ENCODE results near the gene EXOSC3.
"Not testable (repeated sequence)": the region's sequence is repeated elsewhere in the genome, so short reads cannot be mapped to it uniquely, and the experiment has no call there.

The EXOSC3 gene

DNA sequence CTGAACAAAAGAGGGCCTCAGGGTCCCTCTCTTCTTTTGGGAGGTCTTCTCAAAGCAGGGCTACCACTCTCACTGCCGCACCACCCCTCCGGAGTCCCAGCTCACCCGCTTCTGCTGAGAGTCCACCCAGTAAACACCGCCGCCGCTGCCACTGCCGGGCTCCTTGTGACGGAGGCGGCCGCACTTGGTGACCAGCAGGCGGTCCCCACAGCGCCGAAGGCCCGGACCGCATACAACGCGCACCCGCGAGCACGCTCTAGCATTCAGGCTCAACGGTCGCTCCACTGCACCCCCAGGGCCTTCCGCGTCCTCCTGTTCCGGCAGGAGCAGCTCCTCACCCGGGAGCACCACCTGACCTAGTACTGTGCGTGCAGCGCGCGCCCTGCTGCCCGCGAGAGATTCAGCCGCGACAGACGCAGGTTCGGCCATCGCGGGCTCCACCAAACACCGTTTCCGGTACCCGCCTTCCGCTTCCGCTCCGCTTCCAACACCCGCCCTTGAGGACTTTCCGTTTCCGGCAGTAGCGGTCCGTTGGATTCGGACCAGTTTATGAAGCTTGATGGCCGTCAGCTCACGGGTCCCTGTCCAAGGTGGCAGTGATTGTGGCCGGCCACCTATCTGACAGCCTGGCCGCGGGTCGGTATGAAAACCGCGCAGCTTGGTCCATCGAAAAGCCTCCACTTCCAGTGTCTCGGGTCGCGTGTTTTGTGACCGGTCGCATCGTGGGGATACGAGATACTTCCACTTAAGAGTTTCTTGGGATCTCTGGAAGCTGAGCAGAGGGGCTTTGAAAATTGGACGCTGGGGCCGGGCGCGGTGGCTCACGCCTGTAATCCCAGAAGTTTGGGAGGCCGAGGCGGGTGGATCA, at the start of gene EXOSC3:
Gene EXOSC3, minus strand, starts transcription at position 449 of the 868 bp plus-strand sequence. Its CDS starts 20 bp downstream, at position 429.
- DNase-seq, result peak; percentile 76

- DNase-seq, result no peak
These were observed 42.8 kb upstream of the EXOSC3 start for GRCh38 chr9:37827483-37828165.

DNA sequence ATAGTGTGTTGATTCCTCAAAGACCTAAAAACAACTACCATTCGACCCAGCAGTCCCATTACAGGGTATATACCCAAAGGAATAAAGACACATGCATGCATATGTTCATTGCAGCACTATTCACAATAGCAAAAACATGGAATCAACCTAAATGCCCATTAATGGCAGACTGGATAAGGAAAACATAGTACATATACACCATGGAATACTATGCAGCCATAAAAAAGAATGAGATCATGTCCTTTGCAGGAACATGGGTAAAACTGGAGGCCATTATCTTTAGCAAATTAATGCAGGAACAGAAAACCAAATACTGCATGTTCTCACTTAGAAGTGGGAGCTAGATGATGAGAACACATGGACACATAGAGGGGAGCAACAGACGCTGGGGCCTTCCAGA, 40.3 kb upstream of the EXOSC3 start:
- DNase-seq, result not testable (repeated sequence)

- DNase-seq, result no peak
These were observed 35.3 kb upstream of the EXOSC3 start for GRCh38 chr9:37820142-37820541.

GRCh38 chr9:37818849-37819248, 34.0 kb upstream of the EXOSC3 start:
- no peak for DNase-seq

DNA sequence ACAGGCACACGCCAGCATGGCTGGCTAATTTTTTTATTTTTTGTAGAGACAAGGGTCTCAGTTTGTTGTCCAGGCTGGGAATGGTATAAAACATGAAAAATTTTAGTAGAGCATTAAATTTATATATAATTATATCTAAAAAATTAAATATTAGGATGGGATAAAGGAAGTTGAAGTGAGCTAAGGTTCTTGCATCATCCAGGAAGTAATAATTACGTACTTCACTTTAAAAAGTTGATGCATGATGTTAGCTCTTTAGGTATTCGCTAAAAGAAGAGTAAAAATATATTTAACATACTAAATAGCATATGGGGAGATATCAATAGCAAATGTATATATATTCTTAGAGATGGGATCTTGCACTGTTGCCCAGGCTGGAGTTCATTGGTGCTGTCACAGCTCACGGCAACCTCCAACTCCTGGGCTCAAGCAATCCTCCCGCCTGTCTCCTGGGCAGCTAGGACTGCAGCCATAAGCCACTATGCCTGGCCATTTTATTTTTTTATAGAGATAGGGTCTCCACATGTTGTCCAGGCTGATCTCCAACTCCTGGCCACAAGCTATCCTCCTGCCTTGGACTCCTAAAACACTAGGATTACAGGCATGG, 28.0 kb upstream of the EXOSC3 start:
- no peak for DNase-seq

DNA sequence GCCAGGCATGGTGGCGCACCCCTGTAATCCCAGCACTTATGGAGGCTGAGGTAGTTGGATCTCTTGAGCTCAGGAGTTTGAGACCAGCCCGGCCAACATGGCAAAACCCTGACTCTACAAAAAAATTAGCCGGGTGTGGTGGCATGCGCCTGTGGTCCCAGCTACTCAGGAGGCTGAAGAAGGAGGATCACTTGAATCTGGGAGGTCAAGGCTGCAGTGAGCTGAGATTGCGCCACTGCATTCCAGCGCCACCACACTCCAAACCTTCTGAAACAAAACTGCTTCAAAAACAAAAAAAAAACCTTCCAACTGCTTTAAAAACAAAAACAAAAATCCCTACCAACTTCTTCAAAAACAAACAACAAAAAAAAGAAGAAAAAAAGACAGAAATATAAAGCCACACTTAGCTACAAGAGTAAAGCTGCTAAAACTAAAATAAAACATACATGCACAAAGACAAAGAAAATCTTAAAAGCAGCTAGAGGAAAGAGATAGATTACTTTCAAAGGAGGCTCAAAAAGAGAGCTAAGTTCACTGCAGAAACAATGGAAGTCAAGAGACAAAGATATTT, 27.1 kb upstream of the EXOSC3 start:
- DNase-seq, result no peak

GRCh38 chr9:37809676-37810075, 24.8 kb upstream of the EXOSC3 start:
- not testable (repeated sequence) for DNase-seq

DNA sequence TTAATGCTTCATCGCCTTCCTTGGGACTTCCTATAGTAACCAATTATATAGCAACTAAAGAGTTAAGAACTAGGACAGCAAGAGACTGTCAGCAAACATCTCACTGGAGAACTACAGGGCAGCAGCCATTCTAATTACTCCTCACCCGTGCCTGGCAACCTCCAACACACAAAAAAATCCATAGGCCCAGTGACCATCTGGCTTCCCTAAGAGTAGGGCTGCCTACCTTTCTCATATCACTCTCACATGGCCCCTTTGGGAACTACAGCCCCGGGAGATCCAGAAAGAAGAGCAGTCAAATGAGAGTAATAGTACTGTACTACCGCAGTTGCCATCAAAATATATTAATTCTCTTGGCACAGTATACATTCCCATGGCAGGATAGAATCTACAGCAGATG, 21.4 kb upstream of the EXOSC3 start:
- DNase-seq, result peak; percentile 68

GRCh38 chr9:37801959-37802711, 17.3 kb upstream of the EXOSC3 start:
- no peak for DNase-seq

DNA sequence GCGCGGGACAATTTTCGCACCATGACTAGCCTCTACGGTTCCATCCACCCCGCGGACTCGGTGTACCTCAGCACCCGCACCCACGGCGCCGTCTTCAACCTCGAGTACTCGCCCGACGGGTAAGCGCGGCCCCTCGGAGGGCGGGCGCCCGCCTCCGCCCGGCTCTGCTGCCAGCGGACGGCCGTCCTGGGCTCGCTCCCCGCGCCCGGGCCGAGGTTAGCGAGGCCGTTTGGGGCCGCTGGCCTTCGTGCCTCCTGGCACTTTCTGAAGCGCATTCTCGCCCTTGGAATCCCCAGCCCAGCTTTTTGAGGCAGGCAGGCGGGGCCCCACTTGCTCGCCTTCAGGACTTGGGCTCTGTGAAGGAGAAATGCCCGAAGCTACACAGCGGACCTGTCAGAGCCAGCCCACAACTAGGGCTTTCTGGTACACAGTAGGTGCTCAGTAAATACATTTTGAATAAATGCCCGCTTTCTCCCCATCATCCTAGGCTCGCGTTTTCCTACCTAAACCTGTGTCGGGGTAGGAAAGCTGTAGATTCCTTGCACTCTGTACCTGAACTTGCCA, 16.5 kb upstream of the EXOSC3 start:
- DNase-seq, result no peak

DNA sequence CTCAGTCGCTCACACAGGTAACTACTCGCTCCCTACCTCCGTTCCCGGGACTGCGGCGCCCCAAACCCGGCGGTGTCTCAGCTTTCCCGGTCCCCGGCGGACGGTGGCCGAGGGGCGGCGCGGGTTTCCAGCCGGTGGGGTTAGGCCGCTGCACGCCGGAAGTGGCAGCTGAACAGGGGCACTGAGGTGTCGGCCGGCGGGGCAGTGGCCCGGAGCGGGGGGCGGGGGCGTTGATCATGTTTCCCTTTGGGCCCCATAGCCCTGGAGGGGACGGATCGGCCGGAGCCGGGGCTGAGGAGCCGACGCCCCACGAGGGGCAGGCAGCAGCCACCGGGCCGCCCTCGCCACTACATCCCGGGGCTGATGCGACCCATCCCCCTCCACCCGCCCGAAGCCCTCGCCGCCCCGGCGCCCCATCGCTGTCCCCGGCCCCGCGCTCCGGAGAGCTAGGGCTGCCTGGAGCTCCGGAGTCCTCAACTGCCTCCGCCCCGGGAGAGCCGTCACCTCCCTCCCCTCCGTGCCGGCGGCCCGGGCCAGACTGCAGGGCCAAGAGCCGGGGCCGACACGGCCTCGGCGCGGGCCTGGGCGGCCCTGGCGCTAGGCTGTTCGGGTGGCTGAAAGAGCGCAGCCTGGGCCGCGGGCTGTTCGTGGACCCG, 15.9 kb upstream of the EXOSC3 start, which contains the start of gene DCAF10:
Gene DCAF10, plus strand, starts transcription at position 167 of the 656 bp plus-strand sequence. Its CDS starts 70 bp downstream, at position 237.
- DNase-seq, result peak; percentile 76

- DNase-seq, result no peak
These were observed 13.8 kb upstream of the EXOSC3 start for GRCh38 chr9:37798677-37799076.

- DNase-seq, result no peak
These were observed 11.4 kb upstream of the EXOSC3 start for GRCh38 chr9:37796232-37796631.

- no peak for DNase-seq
These were observed 7.3 kb upstream of the EXOSC3 start for GRCh38 chr9:37792122-37792521.

DNA sequence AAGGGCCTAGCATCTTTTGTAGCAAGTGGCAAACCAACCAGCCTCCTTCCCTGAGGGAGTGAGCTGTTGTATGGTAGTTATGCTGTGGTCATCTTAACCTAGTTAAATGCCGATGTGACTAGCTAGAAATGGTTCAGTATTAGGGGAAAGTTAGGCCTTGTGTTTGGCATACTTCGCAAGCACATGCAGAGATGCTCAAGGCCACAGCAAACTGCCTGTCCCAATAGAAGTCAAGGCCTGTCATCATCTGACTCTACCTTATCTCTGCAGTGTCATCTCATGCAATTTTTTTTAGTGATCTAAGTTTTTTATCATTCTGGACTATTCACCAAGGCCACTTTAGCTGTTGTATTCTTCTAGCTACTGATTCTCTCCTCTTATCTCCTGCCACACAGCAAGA, 5.2 kb upstream of the EXOSC3 start:
- DNase-seq, result no peak

- no peak for DNase-seq
These were observed 3.5 kb upstream of the EXOSC3 start for GRCh38 chr9:37788332-37788731.

DNA sequence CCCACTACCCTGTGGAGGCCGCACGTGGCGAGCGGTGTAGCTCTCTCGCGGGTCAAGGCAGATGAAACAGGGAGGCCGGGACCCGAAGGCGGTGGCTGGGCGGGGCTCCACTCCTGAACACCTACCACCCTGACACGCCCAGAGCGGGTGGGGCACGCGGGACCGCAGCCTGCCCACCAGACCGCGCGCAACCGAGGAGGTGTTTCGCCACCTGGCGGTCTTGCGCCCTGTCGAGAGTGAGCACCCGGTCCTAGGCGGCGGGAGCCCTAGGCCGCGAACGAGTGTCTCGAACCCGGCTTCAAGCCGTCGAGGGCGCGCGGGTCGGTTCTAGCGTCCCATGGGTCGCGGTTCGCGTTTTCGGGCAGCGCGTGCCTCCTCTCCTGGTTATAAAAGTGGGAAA, 2.2 kb upstream of the EXOSC3 start:
- no peak for DNase-seq

GRCh38 chr9:37784291-37784615, 611 bp downstream of the EXOSC3 start:
- no peak for DNase-seq

DNA sequence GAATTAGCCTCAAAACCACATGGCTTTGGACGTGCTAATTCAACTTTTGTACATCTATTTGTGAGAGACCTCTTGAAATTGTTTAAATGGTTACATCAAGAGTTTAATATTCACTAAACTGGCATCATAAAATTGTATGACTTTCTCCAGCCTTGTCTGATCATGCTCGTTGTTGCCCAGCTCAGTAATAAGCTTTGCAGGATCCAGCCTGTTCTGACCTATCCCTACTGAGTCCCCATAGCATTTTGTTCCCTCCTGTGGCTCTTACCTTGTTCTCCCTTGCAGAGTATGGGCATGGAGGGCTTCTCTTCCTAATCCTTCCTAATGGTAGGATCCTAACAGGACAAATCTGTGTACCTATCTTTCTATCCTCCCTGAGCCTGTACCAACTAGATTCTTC, 6.3 kb downstream of the EXOSC3 start:
- no peak for DNase-seq

GRCh38 chr9:37776328-37776727, 8.5 kb downstream of the EXOSC3 start:
- no peak for DNase-seq

Measured in NCI-H2171 (cell line).